ENCODE data around the gene POLR2E. TPM values are rescaled to one million over a fixed set of nuclear protein-coding genes. Genes with fewer than 3 reads are reported as not detected.

Gene POLR2E
- total RNA-seq (10 to 100 TPM; 53.1 to 93.3 TPM), polyA plus RNA-seq (ENCODE audit: insufficient read length in 2 of 2) (100 to 1,000 TPM; 219 to 221 TPM)
- long read RNA-seq, donor 1, transcript POLR2E-213 (8 exons, 2,831 nt): major isoform, 98 of 104 reads
- long read RNA-seq, donor 1, partial matches to known transcripts: 0 of 104 reads
- long read RNA-seq, donor 1, other reads (novel, unspliced or antisense): 0 of 104 reads
- long read RNA-seq, donor 2, transcript POLR2E-213 (8 exons, 2,831 nt): major isoform, 38 of 41 reads
- long read RNA-seq, donor 2, partial matches to known transcripts: 0 of 41 reads
- long read RNA-seq, donor 2, other reads (novel, unspliced or antisense): 0 of 41 reads
- long read RNA-seq, donor 3, transcript POLR2E-213 (8 exons, 2,831 nt): major isoform, 41 of 47 reads
- long read RNA-seq, donor 3, partial matches to known transcripts: 0 of 47 reads
- long read RNA-seq, donor 3, other reads (novel, unspliced or antisense): 0 of 47 reads
- long read RNA-seq, donor 4, transcript POLR2E-213 (8 exons, 2,831 nt): major isoform, 87 of 664 reads
- long read RNA-seq, donor 4, partial matches to known transcripts: 405 of 664 reads
- long read RNA-seq, donor 4, other reads (novel, unspliced or antisense): 161 of 664 reads

DNA sequence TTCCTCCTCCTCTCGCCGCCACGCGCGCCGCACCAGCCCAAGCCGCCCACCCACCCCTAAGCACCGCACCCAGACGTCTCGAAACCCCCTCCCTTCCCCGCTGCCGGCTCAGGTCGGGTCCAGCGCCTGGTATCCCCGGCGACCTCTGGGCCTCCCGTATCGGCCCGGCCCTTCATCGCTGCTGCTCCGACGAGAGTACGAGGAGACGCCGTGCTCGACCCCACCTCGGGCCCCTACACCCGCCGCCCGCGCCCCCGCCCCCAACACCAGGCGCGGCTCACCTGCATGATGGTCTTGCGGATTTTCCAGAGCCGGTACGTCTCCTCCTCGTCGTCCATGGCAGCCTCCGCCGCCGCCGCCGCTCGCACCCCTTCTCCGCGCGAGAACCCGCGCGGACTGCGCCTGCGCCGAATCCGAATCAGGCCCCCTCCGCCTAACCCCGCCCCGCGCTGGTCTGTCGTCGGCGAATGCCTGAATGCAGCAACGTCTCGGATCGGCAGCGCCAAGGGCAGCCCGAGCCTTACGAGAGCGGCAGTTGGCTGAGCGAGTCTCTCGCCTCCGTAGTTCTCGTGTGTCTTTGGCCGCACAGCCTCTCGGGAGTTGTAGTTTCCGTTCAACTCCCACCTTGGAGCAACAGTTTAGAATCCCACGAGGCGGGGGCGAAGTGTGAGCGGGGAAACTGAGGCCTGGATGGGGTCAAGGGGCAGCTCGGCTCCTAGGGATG is at the start of gene POLR2E:
POLR2E (minus strand) TSS at position 398 of the 724 bp plus-strand sequence; CDS start at position 338, 60 bp downstream.
- WGBS (ENCODE audit: insufficient coverage): under 1% methylated on average over 81 of the region's 81 CpGs
- Histone ChIP-seq H3K36me3 (ENCODE audit: control insufficient read depth, insufficient read depth, low read length) (peaks cover 40% of the 10 kb centered on the region), H3K4me1 (ENCODE audit: control insufficient read depth, insufficient read depth, low read length) (peaks cover 23% of the 10 kb centered on the region), H3K27me3 (ENCODE audit: control insufficient read depth, insufficient read depth, low read length) (no peaks in the 10 kb centered on the region), H3K4me3 (ENCODE audit: low read depth, low read length) (peak within 1 kb of the TSS; percentile 73), H3K9me3 (ENCODE audit: control insufficient read depth, insufficient read depth, low read length) (no peaks in the 10 kb centered on the region), H3K27ac (ENCODE audit: low read depth, low read length) (peak within 1 kb of the TSS; percentile 40)
- peak; percentile 91 to 100 (median 97) for DNase-seq (ENCODE audit: low read depth in 4 of 6, low spot score in 6 of 6)

- H3K9me3 ChIP-seq (ENCODE audit: control insufficient read depth, insufficient read depth, low read length): no peaks in the 10 kb centered on the region
- H3K4me1 ChIP-seq (ENCODE audit: control insufficient read depth, insufficient read depth, low read length): no peaks in the 10 kb centered on the region
- H3K27ac ChIP-seq (ENCODE audit: low read depth, low read length): no peak overlapping the region
- no peaks in the 10 kb centered on the region for H3K27me3 ChIP-seq (ENCODE audit: control insufficient read depth, insufficient read depth, low read length)
- H3K36me3 ChIP-seq (ENCODE audit: control insufficient read depth, insufficient read depth, low read length): peaks cover 78% of the 10 kb centered on the region
- no peak for DNase-seq (ENCODE audit: low read depth in 4 of 6, low spot score in 6 of 6)
- H3K4me3 ChIP-seq (ENCODE audit: low read depth, low read length): no peak overlapping the region
- 100% methylated on average over 1 of the region's 1 CpG for WGBS (ENCODE audit: insufficient coverage)
These were observed 49.6 kb upstream of the POLR2E start for GRCh38 chr19:1144741-1145140.

GRCh38 chr19:1143828-1144399 is 48.7 kb upstream of the POLR2E start:
- Histone ChIP-seq H3K36me3 (ENCODE audit: control insufficient read depth, insufficient read depth, low read length) (peaks cover 74% of the 10 kb centered on the region), H3K4me1 (ENCODE audit: control insufficient read depth, insufficient read depth, low read length) (no peaks in the 10 kb centered on the region), H3K4me3 (ENCODE audit: low read depth, low read length) (no peak overlapping the region), H3K9me3 (ENCODE audit: control insufficient read depth, insufficient read depth, low read length) (no peaks in the 10 kb centered on the region), H3K27ac (ENCODE audit: low read depth, low read length) (no peak overlapping the region), H3K27me3 (ENCODE audit: control insufficient read depth, insufficient read depth, low read length) (no peaks in the 10 kb centered on the region)
- DNase-seq (ENCODE audit: low read depth in 4 of 6, low spot score in 6 of 6): no peak
- WGBS (ENCODE audit: insufficient coverage): 95% methylated on average over 33 of the region's 33 CpGs

DNA sequence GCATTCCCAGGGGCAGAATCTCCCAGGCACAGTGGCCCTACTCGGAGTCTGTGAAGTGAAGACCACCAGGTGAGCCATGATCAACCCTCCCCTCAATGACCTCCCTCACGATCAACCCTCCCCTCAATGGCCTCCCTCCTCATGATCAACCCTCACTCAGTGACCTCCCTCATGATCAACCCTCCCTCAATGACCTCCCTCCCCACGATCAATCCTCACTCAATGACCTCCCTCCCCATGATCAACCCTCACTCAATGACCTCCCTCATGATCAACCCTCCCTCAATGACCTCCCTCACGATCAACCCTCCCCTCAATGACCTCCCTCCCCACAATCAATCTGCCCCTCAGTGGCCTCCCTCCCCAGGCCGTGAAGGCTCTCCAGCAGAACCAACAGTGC is 46.8 kb upstream of the POLR2E start:
- H3K27ac ChIP-seq (ENCODE audit: low read depth, low read length): no peak overlapping the region
- peaks cover 69% of the 10 kb centered on the region for H3K36me3 ChIP-seq (ENCODE audit: control insufficient read depth, insufficient read depth, low read length)
- H3K4me1 ChIP-seq (ENCODE audit: control insufficient read depth, insufficient read depth, low read length): no peaks in the 10 kb centered on the region
- H3K27me3 ChIP-seq (ENCODE audit: control insufficient read depth, insufficient read depth, low read length): no peaks in the 10 kb centered on the region
- no peaks in the 10 kb centered on the region for H3K9me3 ChIP-seq (ENCODE audit: control insufficient read depth, insufficient read depth, low read length)
- no peak overlapping the region for H3K4me3 ChIP-seq (ENCODE audit: low read depth, low read length)
- 83% methylated on average over 5 of the region's 5 CpGs for WGBS (ENCODE audit: insufficient coverage)
- no peak for DNase-seq (ENCODE audit: low read depth in 4 of 6, low spot score in 6 of 6)

DNA sequence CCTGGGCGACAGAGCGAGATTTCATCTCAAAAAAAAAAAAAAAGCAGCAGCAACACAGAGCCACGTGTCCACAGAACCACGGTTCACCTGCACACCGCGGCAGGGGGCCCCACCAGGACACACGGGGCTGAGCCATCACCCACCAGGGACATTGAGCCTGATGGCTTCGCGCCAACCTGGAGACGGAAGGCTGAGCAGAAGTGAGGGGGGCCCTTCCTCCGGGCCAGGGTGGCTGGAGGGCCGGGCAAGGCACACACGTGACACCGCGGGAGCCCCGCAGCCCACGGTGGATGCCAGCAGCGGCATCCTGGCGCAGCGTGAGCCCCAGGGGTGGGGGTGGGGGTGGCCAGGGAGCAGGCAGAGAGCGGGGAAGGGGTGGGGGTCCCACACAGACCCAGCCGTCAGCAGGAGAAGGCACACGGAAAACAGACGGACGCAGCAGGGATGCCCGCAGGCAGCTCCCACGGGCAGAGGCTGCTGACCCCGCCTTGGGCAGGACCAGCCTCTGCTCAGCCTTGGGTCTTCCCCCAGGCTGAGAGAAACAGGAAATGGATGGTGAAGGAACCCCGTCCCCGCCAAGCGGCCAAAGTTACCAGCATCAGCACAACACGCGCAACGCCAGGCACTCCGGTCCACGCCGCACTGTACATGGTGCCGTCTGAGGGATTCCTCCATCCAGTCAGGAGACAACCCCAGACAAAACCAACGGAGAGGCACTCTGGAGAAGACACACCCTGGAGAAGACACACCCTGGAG is 45.3 kb upstream of the POLR2E start:
- Histone ChIP-seq H3K27me3 (ENCODE audit: control insufficient read depth, insufficient read depth, low read length) (no peaks in the 10 kb centered on the region), H3K9me3 (ENCODE audit: control insufficient read depth, insufficient read depth, low read length) (no peaks in the 10 kb centered on the region), H3K4me3 (ENCODE audit: low read depth, low read length) (no peak overlapping the region), H3K4me1 (ENCODE audit: control insufficient read depth, insufficient read depth, low read length) (peaks cover 10% of the 10 kb centered on the region), H3K36me3 (ENCODE audit: control insufficient read depth, insufficient read depth, low read length) (peaks cover 69% of the 10 kb centered on the region), H3K27ac (ENCODE audit: low read depth, low read length) (no peak overlapping the region)
- 93% methylated on average over 36 of the region's 39 CpGs for WGBS (ENCODE audit: insufficient coverage)
- DNase-seq (ENCODE audit: low read depth in 4 of 6, low spot score in 6 of 6): no peak

DNA sequence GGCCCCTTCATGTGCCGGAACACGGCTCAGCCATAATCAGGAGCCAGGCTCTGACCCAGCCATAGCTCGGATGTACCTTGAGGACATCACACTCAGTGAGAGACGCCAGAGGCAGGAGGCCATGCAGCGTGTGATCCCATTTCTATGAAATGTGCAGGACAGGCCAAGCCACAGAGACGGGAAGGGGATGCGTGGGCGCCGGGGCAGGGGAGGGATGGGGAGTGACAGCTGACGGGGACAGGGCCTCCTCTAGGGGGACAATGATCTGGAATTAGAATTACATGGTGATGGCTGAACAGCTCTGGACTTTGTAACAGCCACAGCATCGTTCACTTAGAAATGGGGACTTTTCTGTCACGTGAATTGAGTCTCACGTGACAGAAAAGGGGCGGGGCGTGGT is 44.0 kb upstream of the POLR2E start:
- no peak for DNase-seq (ENCODE audit: low read depth in 4 of 6, low spot score in 6 of 6)
- Histone ChIP-seq H3K36me3 (ENCODE audit: control insufficient read depth, insufficient read depth, low read length) (peaks cover 68% of the 10 kb centered on the region), H3K4me3 (ENCODE audit: low read depth, low read length) (no peak overlapping the region), H3K9me3 (ENCODE audit: control insufficient read depth, insufficient read depth, low read length) (no peaks in the 10 kb centered on the region), H3K27ac (ENCODE audit: low read depth, low read length) (no peak overlapping the region), H3K27me3 (ENCODE audit: control insufficient read depth, insufficient read depth, low read length) (no peaks in the 10 kb centered on the region), H3K4me1 (ENCODE audit: control insufficient read depth, insufficient read depth, low read length) (peaks cover 10% of the 10 kb centered on the region)
- WGBS (ENCODE audit: insufficient coverage): 90% methylated on average over 15 of the region's 15 CpGs

DNA sequence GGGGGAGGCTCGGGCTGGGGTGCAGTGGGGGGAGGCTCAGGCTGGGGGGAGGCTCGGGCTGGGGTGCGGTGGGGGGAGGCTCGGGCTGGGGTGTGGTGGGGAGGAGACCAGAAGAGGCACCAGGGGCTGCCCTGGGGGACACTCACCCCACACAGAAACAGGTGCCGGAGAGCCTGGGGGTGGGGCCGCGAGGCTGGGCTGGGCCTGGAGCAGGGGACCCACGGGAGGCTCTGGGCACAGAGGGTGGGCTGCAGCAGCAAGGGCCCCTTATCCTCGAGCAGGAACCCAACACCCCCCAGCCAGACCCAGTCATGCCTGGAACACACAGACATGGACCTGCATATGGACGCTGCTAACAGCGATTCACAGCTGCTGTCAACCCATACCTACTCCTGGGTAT is 42.9 kb upstream of the POLR2E start:
- no peaks in the 10 kb centered on the region for H3K9me3 ChIP-seq (ENCODE audit: control insufficient read depth, insufficient read depth, low read length)
- H3K36me3 ChIP-seq (ENCODE audit: control insufficient read depth, insufficient read depth, low read length): peaks cover 68% of the 10 kb centered on the region
- 76% methylated on average over 5 of the region's 11 CpGs for WGBS (ENCODE audit: insufficient coverage)
- no peak overlapping the region for H3K27ac ChIP-seq (ENCODE audit: low read depth, low read length)
- H3K4me3 ChIP-seq (ENCODE audit: low read depth, low read length): no peak overlapping the region
- DNase-seq (ENCODE audit: low read depth in 4 of 6, low spot score in 6 of 6): no peak
- peaks cover 15% of the 10 kb centered on the region for H3K4me1 ChIP-seq (ENCODE audit: control insufficient read depth, insufficient read depth, low read length)
- peaks cover 2% of the 10 kb centered on the region for H3K27me3 ChIP-seq (ENCODE audit: control insufficient read depth, insufficient read depth, low read length)

DNA sequence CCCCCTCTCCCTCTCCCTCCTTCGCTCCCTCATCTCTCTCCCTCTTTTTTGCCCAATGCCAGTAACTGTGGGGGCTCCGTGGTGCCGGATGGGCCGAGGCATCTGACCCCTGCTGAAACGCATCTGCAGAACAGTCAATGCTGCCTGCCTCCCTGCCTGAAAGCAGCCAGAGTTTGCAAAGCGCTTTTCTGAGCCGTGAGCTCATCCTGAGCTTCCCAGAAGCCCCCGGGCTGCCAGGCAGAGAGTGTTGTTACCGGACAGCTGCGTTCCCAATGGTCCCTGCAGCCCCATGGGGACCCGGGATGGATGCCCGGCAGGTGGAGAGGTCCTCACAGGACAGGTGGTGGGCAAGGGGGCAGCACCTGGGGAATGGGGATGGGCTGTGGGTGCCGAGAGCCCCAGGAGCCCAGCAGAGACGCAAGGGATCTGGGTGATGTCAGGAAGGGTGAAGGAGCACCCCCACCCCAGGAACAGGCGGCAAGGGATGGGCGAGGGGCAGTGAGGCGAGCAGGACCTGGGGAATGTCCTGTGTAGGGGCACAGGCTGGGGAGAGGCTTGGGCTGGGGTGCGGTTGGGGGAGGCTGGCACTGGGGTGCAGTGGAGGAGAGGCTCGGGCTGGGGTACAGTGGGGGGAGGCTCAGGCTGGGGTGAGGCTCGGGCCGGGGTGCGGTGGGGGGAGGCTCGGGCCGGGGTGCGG is 41.6 kb upstream of the POLR2E start:
- no peaks in the 10 kb centered on the region for H3K9me3 ChIP-seq (ENCODE audit: control insufficient read depth, insufficient read depth, low read length)
- peaks cover 14% of the 10 kb centered on the region for H3K27me3 ChIP-seq (ENCODE audit: control insufficient read depth, insufficient read depth, low read length)
- peaks cover 29% of the 10 kb centered on the region for H3K4me1 ChIP-seq (ENCODE audit: control insufficient read depth, insufficient read depth, low read length)
- no peak for DNase-seq (ENCODE audit: low read depth in 4 of 6, low spot score in 6 of 6)
- H3K4me3 ChIP-seq (ENCODE audit: low read depth, low read length): no peak overlapping the region
- no peak overlapping the region for H3K27ac ChIP-seq (ENCODE audit: low read depth, low read length)
- WGBS (ENCODE audit: insufficient coverage): 54% methylated on average over 17 of the region's 25 CpGs
- H3K36me3 ChIP-seq (ENCODE audit: control insufficient read depth, insufficient read depth, low read length): peaks cover 69% of the 10 kb centered on the region

All from spinal cord (tissue), 10 donors.